Mucosa of rectum (tissue), 2 donors: ENCODE data around the gene IL22RA2.

Source experiments
- H3K27ac ChIP-seq, 2 donors: one replicate each; pipeline ENCODE4 v1.7.0; 2013; ENCODE audit warnings: inconsistent platforms in 2 of 2, low read depth in 2 of 2, low read length in 2 of 2
- H3K27me3 ChIP-seq, 2 donors: one replicate each; pipeline ENCODE4 v1.7.0; 2013; ENCODE audit warnings: low read length in 2 of 2; ENCODE audit not compliant: control insufficient read depth in 2 of 2, insufficient read depth in 2 of 2
- H3K36me3 ChIP-seq, 2 donors: one replicate each; pipeline ENCODE4 v1.7.0; 2013; ENCODE audit warnings: low read length in 2 of 2; ENCODE audit not compliant: control insufficient read depth in 2 of 2, insufficient read depth in 2 of 2
- H3K4me1 ChIP-seq, 2 donors: one replicate each; pipeline ENCODE4 v1.7.0; 2013; ENCODE audit warnings: low read length in 2 of 2, mild to moderate bottlenecking in 1 of 2; ENCODE audit not compliant: control insufficient read depth in 2 of 2, insufficient read depth in 2 of 2
- H3K4me3 ChIP-seq, 2 donors: one replicate each; pipeline ENCODE4 v1.7.0; 2013; ENCODE audit warnings: low read length in 2 of 2
- H3K9ac ChIP-seq, 2 donors: one replicate each; pipeline ENCODE4 v1.7.0; 2013; ENCODE audit warnings: low read length in 2 of 2, low read depth in 1 of 2, mild to moderate bottlenecking in 1 of 2
- H3K9me3 ChIP-seq, 2 donors: one replicate each; pipeline ENCODE4 v1.7.0; 2013; ENCODE audit warnings: low read length in 2 of 2; ENCODE audit not compliant: control insufficient read depth in 2 of 2
- donor health status: healthy.
- donor health status: Normal muscosa, but diverticular disease.

The IL22RA2 gene

DNA sequence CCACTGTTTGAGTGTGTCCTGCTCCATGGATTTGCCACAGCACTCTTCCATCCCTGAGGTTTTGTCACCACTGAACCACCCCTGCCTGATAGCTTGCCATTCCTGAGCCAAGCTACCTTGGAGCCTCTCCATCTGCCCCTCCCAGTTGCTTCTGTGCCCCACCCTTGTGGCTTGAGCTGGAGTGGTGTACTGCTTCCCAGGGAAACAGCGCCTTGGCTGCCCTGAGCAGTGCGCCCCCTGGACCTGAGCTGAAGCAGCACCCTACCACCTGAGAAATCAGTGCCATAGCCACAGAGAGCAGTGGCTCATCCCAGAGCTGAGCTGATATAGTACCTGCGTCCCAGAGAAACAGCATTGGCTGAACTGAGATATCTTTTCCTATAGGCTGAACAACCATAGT is 40.3 kb downstream of the IL22RA2 start:
- Histone ChIP-seq H3K27me3 (peaks cover 0 to 5% of the 10 kb centered on the region in 2 donors), H3K9ac (no peak overlapping the region), H3K4me1 (no peaks in the 10 kb centered on the region), H3K36me3 (no peaks in the 10 kb centered on the region), H3K4me3 (no peak overlapping the region), H3K9me3 (peaks cover 0 to 4% of the 10 kb centered on the region in 2 donors), H3K27ac (no peak overlapping the region)

DNA sequence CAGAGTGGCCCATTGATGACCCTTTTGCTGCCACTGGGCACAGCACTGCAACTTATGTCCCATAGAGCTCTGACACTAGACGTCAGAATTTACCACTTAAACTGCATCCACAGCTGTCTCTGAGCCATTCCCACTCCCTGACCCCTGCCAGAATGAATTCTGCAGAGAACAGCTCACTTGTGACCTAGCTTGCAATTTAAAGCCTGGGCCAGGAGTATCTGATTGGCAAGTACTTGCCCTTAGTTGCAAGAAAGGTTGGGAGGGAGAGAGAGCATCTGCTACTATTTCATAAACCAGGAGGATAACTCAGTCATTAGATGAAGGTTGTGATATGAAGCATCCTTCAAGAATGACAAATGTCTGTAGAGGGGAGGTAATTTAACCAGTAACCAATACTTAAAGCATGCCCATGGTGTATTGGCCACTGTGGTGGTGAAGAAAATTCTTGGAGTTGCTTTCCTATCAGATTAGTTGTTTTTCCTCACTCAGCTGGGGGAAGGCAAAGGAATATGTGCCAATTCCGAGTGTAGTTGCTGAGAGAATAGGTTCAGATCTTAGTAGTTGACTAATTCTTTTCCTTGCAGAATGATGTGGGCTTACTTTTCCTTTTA is 46.5 kb downstream of the IL22RA2 start:
- Histone ChIP-seq H3K4me3 (no peak overlapping the region), H3K36me3 (no peaks in the 10 kb centered on the region), H3K27me3 (peaks cover 0 to 5% of the 10 kb centered on the region in 2 donors), H3K9ac (no peak overlapping the region), H3K4me1 (no peaks in the 10 kb centered on the region), H3K9me3 (no peaks in the 10 kb centered on the region), H3K27ac (no peak overlapping the region)

DNA sequence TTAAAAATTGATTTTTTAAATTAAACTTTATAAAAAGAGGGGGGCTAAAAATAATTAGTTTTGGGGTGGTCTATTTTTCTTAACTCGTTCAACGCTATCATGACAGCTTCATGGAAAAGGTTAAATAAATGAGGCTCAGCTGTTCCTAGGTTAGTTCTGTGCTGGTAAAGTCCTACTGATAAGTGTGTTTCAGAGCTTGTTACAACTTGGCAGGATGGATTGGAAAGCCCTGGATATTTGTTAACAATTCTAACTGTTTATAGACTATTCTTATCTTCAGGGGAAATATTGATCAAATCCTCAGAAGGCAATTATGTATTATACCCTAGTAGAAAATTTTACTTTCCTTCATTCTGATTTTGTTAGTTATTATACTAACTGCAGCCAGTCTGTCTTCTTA is 50.4 kb downstream of the IL22RA2 start:
- Histone ChIP-seq H3K9me3 (peaks cover 5 to 6% of the 10 kb centered on the region in 2 donors), H3K9ac (no peak overlapping the region), H3K36me3 (no peaks in the 10 kb centered on the region), H3K27me3 (no peaks in the 10 kb centered on the region), H3K4me3 (no peak overlapping the region), H3K4me1 (no peaks in the 10 kb centered on the region), H3K27ac (no peak overlapping the region)

DNA sequence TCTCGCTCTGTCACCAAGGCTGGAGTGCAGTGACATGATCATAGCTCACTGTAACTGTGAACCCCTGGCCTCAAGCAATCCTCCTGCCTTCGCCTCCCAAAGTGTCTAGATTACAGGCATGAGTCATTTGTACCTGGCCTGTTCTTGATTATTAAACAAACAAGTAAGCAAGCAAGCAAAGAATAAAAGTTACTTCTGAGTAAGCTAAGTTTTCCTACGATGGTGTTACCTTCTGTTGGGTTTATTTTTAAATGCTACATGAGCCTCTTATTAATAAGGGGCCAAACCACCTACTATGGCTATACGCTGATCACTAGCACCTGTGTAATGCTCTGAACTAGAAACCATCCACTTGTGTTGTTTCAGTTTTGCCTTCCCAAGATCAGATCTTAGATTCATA is 50.8 kb downstream of the IL22RA2 start:
- H3K9me3 ChIP-seq, result peaks cover 5 to 6% of the 10 kb centered on the region in 2 donors
- H3K36me3 ChIP-seq, result no peaks in the 10 kb centered on the region
- H3K27ac ChIP-seq, result no peak overlapping the region
- no peak overlapping the region for H3K9ac ChIP-seq
- H3K4me3 ChIP-seq, result no peak overlapping the region
- H3K4me1 ChIP-seq, result no peaks in the 10 kb centered on the region
- H3K27me3 ChIP-seq, result no peaks in the 10 kb centered on the region

DNA sequence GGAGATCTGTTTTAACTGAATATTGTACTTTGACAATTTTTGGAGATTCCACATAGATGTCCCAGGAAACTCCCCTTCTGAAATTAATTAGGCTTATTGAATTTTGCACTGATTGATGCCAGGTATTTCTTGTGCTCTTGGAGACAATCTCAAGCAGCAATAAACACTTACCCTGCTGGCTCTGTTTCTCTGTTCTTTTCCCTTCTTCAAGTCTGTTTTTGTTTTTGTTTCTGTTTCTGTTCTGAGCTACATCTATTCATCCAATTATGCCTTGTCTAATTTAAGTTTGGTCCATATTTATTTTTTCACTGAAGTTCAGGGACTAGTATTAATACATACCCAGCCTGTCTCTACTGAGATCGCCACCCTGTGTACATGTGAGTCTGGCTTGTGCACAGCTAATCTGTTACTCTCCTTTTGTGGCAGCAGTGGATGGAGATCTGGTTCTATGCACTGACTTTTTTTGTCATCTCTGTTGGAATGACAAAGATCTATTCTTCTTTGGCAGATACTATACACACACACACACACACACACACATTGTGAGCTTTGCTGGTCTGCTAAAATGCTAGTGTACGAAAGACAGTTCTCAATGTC is 51.9 kb downstream of the IL22RA2 start:
- Histone ChIP-seq H3K9ac (no peak overlapping the region), H3K27ac (no peak overlapping the region), H3K9me3 (peaks cover 5 to 6% of the 10 kb centered on the region in 2 donors), H3K36me3 (no peaks in the 10 kb centered on the region), H3K4me3 (no peak overlapping the region), H3K4me1 (no peaks in the 10 kb centered on the region), H3K27me3 (no peaks in the 10 kb centered on the region)

DNA sequence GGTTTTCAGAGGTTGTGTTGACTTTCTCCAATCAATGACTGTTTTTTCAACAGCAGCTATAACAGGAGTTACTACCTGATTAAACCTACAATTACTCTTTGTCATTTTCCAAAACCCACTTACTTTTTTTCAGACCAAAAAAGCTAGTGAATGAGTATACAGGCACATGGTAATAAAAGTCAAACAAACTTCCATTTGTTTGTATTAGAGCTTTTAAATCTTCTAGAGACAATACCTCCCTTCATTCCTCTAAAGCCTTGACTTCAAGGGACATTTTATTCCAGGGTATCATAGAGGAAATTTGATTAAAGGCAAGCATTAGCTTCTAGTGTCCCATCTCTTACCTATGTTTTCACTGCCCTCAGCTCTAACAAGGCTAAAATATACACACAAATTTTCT is 52.7 kb downstream of the IL22RA2 start:
- Histone ChIP-seq H3K27ac (no peak overlapping the region), H3K27me3 (no peaks in the 10 kb centered on the region), H3K4me3 (no peak overlapping the region), H3K9me3 (peaks cover 5 to 6% of the 10 kb centered on the region in 2 donors), H3K9ac (no peak overlapping the region), H3K36me3 (no peaks in the 10 kb centered on the region), H3K4me1 (no peaks in the 10 kb centered on the region)

DNA sequence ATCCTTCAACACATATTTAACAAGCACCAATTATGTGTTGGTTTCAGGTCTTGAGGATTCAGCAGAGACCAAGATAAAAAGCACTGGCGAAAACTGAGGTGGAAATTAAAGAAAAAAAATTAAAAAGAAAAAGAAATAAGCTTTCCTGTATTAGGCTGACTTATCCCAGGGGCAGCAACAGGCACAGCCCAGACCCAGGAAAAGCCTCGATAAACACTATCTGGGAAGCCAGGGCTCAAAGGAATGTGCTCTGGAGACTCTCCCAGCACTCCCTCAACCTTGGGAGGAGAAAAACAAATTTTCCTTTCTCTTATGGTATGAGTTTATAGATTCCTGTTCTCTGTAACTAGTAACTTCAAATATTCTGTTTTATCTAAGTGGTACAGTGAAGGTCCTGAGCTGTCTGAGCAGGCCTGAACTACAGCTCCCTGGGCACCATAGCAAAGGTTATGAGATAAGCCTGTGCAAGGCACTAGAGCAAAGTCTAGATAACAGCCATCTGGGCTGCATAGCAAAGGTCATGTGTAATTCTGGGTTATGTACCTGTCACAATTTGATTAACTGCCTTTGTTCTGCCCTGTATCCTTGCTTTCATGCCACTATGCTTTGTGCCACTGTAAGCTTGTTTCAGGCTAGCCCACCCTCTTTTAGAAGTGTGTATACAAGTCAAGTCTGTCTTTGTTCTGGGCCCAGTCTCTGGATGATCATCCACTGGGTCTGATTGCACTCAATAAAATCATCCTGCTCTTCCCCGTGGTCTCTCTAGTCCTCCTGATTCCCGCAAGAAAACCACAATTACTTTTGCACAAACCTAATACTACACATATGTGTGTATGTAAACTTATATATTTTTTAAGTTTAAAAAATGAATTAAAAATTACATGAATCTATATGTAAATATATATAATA is 54.0 kb downstream of the IL22RA2 start:
- H3K4me1 ChIP-seq, result no peaks in the 10 kb centered on the region
- H3K9me3 ChIP-seq, result peaks cover 5 to 6% of the 10 kb centered on the region in 2 donors
- no peaks in the 10 kb centered on the region for H3K36me3 ChIP-seq
- no peak overlapping the region for H3K9ac ChIP-seq
- H3K27ac ChIP-seq, result no peak overlapping the region
- no peaks in the 10 kb centered on the region for H3K27me3 ChIP-seq
- H3K4me3 ChIP-seq, result no peak overlapping the region

DNA sequence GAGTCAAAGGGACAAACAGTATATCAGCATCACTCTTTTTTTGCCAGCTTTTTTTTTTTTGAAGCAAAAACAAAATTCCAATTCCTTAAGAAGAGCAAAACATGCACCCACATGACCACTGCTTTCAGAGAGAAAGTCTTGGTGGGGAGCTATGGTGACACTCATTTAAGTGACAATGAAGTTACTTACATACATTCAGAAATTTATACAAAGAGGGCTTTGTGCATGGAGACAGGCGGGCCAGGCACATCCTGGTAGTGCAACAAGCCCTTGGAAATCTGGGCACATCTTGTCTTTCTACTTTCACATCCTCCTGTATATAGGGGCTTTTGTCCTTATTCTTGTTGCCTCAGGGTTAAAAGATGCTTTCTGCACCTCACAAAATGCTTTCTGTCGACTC is 55.9 kb downstream of the IL22RA2 start:
- H3K9ac ChIP-seq, result no peak overlapping the region
- H3K9me3 ChIP-seq, result peaks cover 5 to 6% of the 10 kb centered on the region in 2 donors
- H3K27ac ChIP-seq, result no peak overlapping the region
- no peak overlapping the region for H3K4me3 ChIP-seq
- no peaks in the 10 kb centered on the region for H3K36me3 ChIP-seq
- H3K27me3 ChIP-seq, result no peaks in the 10 kb centered on the region
- H3K4me1 ChIP-seq, result no peaks in the 10 kb centered on the region

DNA sequence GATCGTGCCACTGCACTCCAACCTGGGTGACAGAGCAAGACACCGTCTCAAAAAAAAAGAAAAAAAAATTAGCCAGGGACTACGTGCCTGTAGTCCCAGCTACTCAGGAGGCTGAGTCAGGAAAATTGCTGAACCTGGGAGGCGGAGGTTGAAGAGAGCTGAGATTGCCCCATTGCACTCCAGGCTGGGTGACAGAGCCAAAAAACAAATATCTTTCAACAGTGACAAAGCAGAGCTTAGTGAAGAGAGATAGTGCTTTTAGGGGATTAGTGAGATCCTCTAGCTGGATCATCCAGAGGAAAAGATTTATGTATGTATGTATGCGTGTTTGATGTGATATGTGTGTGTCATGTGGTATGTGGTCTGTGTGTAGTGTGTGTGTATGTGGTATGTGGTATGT is 56.6 kb downstream of the IL22RA2 start:
- peaks cover 5 to 6% of the 10 kb centered on the region in 2 donors for H3K9me3 ChIP-seq
- no peaks in the 10 kb centered on the region for H3K27me3 ChIP-seq
- no peaks in the 10 kb centered on the region for H3K4me1 ChIP-seq
- H3K9ac ChIP-seq, result no peak overlapping the region
- no peaks in the 10 kb centered on the region for H3K36me3 ChIP-seq
- no peak overlapping the region for H3K27ac ChIP-seq
- H3K4me3 ChIP-seq, result no peak overlapping the region

DNA sequence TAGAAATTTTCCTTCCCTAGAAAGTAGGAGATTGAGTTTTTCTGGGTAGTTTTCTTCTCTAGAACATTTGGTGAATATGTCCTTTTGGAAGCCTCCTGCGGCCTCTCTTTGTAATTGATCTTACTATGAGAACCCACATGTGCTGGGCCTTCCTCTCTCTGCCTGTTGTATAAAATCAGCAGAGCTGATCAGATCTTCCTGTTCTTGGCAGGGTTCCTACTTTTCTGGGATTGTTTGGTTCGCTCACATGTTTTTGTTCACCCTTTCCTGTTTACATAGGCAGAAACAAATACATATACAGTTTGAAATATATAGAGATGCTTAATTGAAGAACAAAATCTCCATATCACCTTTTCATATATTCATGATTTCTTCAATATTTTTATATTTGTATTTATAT is 57.8 kb downstream of the IL22RA2 start:
- H3K9me3 ChIP-seq, result peaks cover 5 to 6% of the 10 kb centered on the region in 2 donors
- H3K27me3 ChIP-seq, result no peaks in the 10 kb centered on the region
- H3K27ac ChIP-seq, result no peak overlapping the region
- no peak overlapping the region for H3K9ac ChIP-seq
- H3K4me1 ChIP-seq, result no peaks in the 10 kb centered on the region
- H3K4me3 ChIP-seq, result no peak overlapping the region
- no peaks in the 10 kb centered on the region for H3K36me3 ChIP-seq
